ENCODE measurements around the gene ARHGAP35. TPM values are rescaled to one million over a fixed set of nuclear protein-coding genes. Genes with fewer than 3 reads are reported as not detected.

ARHGAP35 gene
- total RNA-seq, 2 donors from 2014 or later = 22.8 to 24.7 TPM

GRCh38 chr19:46862503-46862834 is 1.7 kb downstream of the ARHGAP35 start:
- intact Hi-C loops (cut with DNase I) = no loop called here
- Histone ChIP-seq H3K27me3 (no peaks in the 10 kb centered on the region), H3K4me1 (peaks cover 67% of the 10 kb centered on the region), H3K36me3 (replicated peaks in 1 of 2; ENCODE audit: insufficient read depth in 1 of 2, low read depth in 2 of 2) (no peaks in the 10 kb centered on the region), H3K27ac (peak overlapping the region in 3 of 4 donors; percentile 2 to 100 (median 99)), H3K9me3 (no peaks in the 10 kb centered on the region), H3K4me3 (no peak overlapping the region)
- WGBS, 2 donors = 17 to 32% methylated on average over 9 of the region's 9 CpGs
- ATAC-seq (no peak), DNase-seq (no peak)
- TF ChIP-seq CTCF (IDR thresholded peaks at IDR 0.05) = no peak
- no peak for TF ChIP-seq POLR2A (IDR thresholded peaks at IDR 0.05)

GRCh38 chr19:46862974-46863632 is 2.3 kb downstream of the ARHGAP35 start:
- peaks cover 70% of the 10 kb centered on the region for H3K4me1 ChIP-seq
- intact Hi-C loops (cut with DNase I) = no loop called here
- 60 to 61% methylated on average over 4 of the region's 4 CpGs for WGBS, 2 donors

GRCh38 chr19:46863818-46864629 is 3.2 kb downstream of the ARHGAP35 start:
- no peaks in the 10 kb centered on the region for H3K27me3 ChIP-seq
- H3K27ac ChIP-seq = peak overlapping the region; percentile 30 to 100 (median 72)
- peak in 3 of 4 donors; percentile 47 to 51 (median 51) for DNase-seq
- peaks cover 75% of the 10 kb centered on the region for H3K4me1 ChIP-seq
- TF ChIP-seq CTCF (IDR thresholded peaks at IDR 0.05) = no peak
- no peak for TF ChIP-seq POLR2A (IDR thresholded peaks at IDR 0.05)
- no peak overlapping the region for H3K4me3 ChIP-seq
- H3K9me3 ChIP-seq = no peaks in the 10 kb centered on the region
- no peak for ATAC-seq
- H3K36me3 ChIP-seq (replicated peaks in 1 of 2; ENCODE audit: insufficient read depth in 1 of 2, low read depth in 2 of 2) = no peaks in the 10 kb centered on the region
- WGBS, 2 donors = 10 to 18% methylated on average over 4 to 6 of the region's 6 CpGs
- intact Hi-C loops (cut with DNase I) = no loop called here

More at GRCh38 chr19:46862974-46863632, 2.3 kb downstream of the ARHGAP35 start:
- no peaks in the 10 kb centered on the region for H3K9me3 ChIP-seq
- ATAC-seq (no peak), DNase-seq (no peak)
- H3K27me3 ChIP-seq = no peaks in the 10 kb centered on the region
- no peak overlapping the region for H3K4me3 ChIP-seq
- H3K27ac ChIP-seq = peak overlapping the region; percentile 30 to 100 (median 72)
- no peaks in the 10 kb centered on the region for H3K36me3 ChIP-seq (replicated peaks in 1 of 2; ENCODE audit: insufficient read depth in 1 of 2, low read depth in 2 of 2)
- TF ChIP-seq CTCF (IDR thresholded peaks at IDR 0.05) (no peak), POLR2A (IDR thresholded peaks at IDR 0.05) (no peak)

GRCh38 chr19:46866407-46867136 is 5.8 kb downstream of the ARHGAP35 start:
- ATAC-seq = no peak
- WGBS, 2 donors = 29 to 37% methylated on average over 3 of the region's 3 CpGs
- no peak for TF ChIP-seq POLR2A (IDR thresholded peaks at IDR 0.05)

GRCh38 chr19:46867170-46867569 is 6.4 kb downstream of the ARHGAP35 start:
- intact Hi-C loops (cut with DNase I) = no loop called here
- Histone ChIP-seq H3K27me3 (no peaks in the 10 kb centered on the region), H3K36me3 (replicated peaks in 1 of 2; ENCODE audit: insufficient read depth in 1 of 2, low read depth in 2 of 2) (no peaks in the 10 kb centered on the region), H3K9me3 (no peaks in the 10 kb centered on the region), H3K27ac (no peak overlapping the region), H3K4me1 (peaks cover 61% of the 10 kb centered on the region), H3K4me3 (no peak overlapping the region)
- ATAC-seq = no peak
- TF ChIP-seq CTCF (IDR thresholded peaks at IDR 0.05) = no peak
- WGBS, 2 donors = 43 to 49% methylated on average over 3 of the region's 3 CpGs
- DNase-seq = no peak

More at GRCh38 chr19:46866407-46867136, 5.8 kb downstream of the ARHGAP35 start:
- Histone ChIP-seq H3K27ac (peak overlapping the region in 1 of 4 donors; percentile 32), H3K4me3 (no peak overlapping the region), H3K9me3 (no peaks in the 10 kb centered on the region), H3K4me1 (peaks cover 67% of the 10 kb centered on the region), H3K36me3 (replicated peaks in 1 of 2; ENCODE audit: insufficient read depth in 1 of 2, low read depth in 2 of 2) (no peaks in the 10 kb centered on the region), H3K27me3 (no peaks in the 10 kb centered on the region)
- DNase-seq = no peak
- intact Hi-C loops (cut with DNase I) = no loop called here

Data from body of pancreas (tissue), 4 donors.